ENCODE measurements around the gene TSPEAR. TPM values are rescaled to one million over a fixed set of nuclear protein-coding genes. Genes with fewer than 3 reads are reported as not detected.
"Not testable (repeated sequence)": the region's sequence is repeated elsewhere in the genome, so short reads cannot be mapped to it uniquely, and the experiment has no call there.

Gene TSPEAR
- total RNA-seq, 1 donor from 2014 or later, result 4.1 TPM

DNA sequence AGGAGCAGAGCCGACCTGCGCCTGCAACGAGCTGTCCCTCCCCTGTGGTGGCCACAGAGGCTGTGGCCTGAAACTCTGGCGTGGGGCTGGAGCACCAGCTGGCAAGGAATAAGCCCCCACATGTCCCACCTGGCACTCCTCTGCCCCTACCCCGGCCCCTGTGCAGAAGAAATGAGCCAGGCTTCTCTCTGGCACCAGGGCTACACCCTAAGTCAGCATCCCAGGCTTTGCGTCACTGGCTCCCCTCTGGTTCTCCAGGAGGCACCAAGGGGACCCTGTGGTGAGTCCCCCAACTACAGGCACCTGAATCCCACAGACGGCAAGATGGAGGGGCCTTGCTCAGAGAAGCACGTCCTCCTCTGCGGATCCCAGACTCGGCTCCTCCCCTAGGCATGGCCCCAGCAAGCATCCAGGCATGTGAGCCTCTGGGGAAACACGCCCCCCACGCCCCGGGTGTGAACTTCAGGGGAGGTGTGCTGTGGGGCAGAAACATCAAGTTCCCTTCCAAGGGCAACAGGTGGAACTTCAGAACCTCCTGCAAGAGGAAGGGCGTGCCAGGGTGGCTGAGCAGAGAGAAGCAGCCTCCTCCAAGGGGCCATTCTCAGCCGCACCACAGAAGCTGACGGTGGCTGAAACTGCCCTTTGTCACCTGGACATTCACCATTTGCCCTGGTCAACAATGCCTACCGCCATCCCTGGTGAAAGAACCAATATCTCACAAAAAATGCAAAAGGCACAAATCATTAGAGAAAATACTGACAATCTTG is 108.1 kb downstream of the TSPEAR start:
- no peak for DNase-seq

DNA sequence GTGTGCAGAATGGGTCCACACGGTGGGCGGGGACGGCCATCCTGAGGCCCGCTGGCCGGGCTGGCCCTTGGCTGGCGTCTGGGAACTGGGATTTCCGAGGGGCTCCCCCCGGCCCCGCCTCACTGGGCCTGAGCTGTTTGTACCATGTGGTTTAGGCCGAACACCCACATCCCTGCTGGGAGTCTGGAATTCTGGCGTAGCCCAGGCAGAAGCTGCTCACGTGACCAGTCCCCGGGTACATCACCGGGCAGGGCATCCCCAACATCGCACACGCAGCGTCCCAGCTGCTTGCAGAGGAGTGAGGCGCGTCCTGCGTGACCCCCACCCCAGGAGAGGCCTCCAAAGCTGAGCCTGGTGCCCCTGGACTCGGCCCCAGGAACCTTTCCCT is 108.9 kb downstream of the TSPEAR start:
- no peak for DNase-seq

DNA sequence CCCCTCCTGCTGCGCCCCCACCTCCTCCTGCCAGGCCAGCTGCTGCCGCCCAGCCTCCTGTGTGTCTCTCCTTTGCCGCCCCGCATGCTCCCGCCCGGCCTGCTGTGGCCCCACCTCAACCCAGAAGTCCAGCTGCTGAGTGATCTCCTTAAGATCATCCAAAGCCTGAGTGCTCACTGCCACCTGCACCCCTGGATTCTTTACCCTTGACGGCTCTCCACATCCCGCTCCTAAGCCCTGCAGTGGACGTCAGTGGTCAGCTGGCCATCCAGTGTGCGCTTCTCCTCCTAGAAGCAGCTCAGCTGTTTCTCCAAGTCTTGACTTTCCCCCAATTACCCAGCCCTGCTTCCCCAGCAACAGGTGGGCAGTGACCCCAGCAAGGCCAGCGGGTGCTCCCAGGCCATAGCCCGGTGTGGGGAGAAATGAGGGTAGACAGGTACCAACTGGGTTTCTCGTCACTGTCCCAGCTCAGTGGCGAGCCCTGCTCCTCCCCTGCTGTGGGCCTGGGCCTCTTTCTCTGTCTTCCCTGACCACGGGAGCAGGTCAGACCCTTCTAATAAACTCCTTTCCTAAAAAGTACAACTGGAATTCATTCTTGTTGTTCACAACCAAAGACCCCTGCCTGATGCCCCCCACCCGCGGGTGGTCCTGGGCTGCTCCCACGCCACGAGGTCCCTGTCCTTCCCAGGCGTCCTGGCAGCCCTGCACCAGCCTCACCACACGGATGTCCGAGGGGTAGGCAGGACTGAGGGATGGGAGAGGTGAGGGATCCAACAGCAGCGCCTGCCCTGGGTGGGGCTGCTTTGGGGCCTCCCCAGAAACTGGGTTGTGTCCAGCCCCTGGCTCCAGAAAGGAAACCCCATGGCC is 109.5 kb downstream of the TSPEAR start:
- DNase-seq, result no peak

DNA sequence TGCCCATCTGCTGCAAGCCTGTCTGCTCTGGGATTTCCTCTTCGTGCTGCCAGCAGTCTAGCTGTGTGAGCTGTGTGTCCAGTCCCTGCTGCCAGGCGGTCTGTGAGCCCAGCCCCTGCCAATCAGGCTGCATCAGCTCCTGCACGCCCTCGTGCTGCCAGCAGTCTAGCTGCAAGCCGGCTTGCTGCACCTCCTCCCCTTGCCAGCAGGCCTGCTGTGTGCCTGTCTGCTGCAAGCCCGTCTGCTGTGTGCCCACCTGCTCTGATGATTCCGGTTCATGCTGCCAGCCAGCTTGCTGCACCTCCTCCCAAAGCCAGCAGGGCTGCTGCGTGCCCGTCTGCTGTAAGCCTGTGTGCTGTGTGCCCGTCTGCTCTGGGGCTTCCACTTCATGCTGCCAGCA is 110.3 kb downstream of the TSPEAR start:
- DNase-seq, result not testable (repeated sequence)

DNA sequence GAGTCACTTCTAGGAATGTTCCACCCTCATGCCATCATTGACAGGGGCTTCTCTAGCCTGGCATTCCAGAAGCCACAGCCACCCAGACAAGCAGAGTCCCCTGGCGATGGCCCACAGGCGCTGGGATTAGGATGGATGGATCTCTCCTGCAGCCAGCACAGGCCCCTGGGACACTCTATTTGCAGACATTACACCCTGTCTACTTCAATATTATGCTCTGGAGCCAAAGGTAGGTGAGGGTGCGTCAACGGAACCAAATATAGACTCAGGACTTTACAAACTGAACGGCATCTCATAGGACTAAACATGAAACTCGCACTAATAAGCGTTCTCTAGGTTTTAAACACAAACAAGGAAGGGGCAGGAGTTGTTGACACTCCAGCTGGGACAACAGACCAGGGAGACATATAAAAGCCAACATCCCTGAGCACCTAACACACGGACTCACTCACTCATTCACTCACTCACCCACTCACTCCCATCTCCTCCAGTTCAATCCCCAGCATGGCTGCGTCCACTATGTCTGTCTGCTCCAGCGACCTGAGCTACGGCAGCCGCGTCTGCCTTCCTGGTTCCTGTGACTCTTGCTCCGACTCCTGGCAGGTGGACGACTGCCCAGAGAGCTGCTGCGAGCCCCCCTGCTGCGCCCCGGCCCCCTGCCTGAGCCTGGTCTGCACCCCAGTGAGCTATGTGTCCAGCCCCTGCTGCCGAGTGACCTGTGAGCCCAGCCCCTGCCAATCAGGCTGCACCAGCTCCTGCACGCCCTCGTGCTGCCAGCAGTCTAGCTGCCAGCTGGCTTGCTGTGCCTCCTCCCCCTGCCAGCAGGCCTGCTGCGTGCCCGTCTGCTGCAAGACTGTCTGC is 111.0 kb downstream of the TSPEAR start, which contains the start of gene KRTAP10-7:
TSS of gene KRTAP10-7 (plus strand) at position 480 of the 861 bp plus-strand sequence. CDS start at position 505, 25 bp downstream.
- not testable (repeated sequence) for DNase-seq

GRCh38 chr21:44599264-44600029 is 111.9 kb downstream of the TSPEAR start:
- no peak for DNase-seq

DNA sequence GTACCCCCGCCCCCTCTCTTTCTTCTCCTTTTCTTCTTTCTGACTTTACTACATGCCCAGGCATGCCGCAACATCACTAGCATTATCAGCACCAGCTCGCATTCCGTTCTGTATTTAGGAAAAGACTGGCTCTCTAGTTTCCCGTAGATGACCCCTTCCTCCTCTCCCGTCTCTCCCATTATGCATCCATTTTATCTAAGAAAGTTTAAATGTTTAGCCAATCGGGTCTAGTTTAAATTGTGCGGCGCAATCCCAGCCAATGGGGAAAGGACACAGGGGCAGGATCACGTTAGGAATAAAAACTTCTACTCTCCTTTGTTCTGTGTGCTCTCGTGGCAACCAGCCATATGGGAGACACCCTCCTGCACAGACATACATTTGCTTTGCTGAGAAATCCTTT is 113.3 kb downstream of the TSPEAR start:
- no peak for DNase-seq

DNA sequence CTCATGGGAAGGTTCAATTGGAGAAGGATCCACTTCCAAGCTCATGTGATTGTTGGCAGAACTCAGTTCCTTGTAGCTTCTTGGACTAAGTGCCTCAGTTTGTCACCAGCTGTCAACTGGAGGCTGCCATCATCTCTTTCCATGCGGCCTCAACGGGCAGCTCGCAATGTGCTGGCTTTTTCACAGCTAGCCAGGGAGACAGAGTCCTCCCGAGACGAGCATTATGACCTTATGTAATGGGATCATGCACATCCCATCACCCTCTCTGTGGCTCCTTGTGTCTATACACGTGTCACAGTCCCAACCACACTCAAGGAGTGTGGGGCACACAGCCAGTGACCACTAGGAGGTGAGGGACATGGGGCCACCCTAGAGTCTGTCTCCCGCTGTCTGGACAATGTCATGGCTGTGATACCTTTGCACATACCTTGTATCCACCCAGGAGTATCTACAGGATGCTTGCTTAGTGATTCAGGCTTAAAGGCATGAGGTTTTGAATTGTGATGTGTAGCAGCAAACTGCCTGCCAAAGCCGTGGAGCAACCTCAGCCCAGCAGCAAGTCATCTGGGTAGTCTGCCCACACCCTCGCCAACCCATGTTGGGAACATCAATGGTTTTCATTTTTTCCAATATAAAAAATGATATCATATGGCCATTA is 115.2 kb downstream of the TSPEAR start:
- no peak for DNase-seq

GRCh38 chr21:44595524-44595923 is 115.8 kb downstream of the TSPEAR start:
- no peak for DNase-seq

- no peak for DNase-seq
Measured at GRCh38 chr21:44594406-44594916, 116.9 kb downstream of the TSPEAR start.

DNA sequence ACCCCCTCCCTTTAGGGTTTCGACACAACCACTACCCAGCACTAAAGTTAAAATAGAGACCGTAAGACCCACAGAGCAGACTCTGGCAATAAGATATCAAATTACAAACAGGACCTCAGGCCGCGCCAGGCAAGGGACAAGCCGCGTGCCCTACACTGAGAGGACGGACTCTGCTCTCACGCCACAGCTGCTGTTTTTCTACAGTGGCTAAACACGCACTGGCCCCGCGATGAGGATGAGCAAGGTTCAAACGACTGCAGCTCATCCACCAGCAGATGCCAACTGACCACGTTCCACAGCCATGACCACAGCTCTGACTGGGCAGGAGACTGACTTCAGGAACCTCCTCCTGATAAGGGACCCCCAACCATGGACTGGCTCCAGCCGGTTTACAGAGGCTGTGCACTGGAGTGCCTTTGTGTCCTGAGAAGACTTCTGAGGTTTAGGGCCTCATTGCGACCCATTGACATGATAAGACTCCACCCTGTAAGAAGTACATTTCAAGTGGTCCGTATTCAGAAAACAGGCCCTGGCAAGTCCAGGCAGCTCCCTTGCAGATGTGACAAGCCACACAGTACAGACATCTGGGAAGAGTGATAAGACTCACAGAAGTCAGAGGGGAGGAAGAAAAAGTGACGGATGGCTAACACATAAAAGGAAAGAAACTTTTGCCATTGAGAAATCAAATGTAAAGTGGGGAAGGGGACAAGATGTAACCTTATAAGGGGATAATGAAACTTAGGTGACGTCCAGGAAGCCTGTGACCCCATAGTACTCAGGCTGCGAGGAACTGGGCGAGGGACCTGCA is 117.6 kb downstream of the TSPEAR start:
- DNase-seq, result no peak

- DNase-seq, result no peak
Measured at GRCh38 chr21:44592446-44593311, 118.7 kb downstream of the TSPEAR start, which contains the start of gene KRTAP10-6. KRTAP10-6 (minus strand) TSS chr21:44592505; CDS start chr21:44592484, 21 bp downstream.

DNA sequence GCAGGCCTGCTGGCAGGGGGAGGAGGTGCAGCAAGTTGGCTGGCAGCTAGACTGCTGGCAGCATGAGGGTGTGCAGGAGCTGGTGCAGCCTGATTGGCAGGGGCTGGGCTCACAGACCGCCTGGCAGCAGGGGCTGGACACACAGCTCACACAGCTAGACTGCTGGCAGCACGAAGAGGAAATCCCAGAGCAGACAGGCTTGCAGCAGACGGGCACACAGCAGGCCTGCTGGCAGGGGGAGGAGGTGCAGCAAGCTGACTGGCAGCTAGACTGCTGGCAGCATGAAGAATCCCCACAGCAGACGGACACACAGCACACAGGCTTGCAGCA is 119.6 kb downstream of the TSPEAR start:
- DNase-seq, result not testable (repeated sequence)

GRCh38 chr21:44590897-44591800 is 120.2 kb downstream of the TSPEAR start:
- DNase-seq, result not testable (repeated sequence)

DNA sequence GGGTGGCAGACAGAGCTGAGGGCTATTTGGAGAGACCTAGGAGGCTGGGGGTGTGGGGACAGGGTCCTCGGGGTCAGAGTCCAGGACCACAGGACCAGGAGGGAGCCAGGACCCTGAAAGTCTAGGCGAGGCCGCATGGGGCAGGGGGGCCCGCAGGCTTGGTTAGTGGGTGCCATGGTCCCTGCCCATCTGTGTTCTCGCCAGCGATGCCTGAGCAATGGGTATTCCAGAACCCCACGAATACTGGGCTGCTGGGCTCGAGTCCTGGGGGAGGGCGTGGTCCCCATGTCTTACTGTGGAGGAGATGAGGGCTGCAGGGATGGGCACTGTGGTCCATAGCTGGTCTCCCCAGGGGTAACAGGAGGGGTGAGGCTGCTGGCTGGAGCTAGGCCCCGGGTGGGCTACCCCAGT is 121.1 kb downstream of the TSPEAR start:
- DNase-seq, result no peak

DNA sequence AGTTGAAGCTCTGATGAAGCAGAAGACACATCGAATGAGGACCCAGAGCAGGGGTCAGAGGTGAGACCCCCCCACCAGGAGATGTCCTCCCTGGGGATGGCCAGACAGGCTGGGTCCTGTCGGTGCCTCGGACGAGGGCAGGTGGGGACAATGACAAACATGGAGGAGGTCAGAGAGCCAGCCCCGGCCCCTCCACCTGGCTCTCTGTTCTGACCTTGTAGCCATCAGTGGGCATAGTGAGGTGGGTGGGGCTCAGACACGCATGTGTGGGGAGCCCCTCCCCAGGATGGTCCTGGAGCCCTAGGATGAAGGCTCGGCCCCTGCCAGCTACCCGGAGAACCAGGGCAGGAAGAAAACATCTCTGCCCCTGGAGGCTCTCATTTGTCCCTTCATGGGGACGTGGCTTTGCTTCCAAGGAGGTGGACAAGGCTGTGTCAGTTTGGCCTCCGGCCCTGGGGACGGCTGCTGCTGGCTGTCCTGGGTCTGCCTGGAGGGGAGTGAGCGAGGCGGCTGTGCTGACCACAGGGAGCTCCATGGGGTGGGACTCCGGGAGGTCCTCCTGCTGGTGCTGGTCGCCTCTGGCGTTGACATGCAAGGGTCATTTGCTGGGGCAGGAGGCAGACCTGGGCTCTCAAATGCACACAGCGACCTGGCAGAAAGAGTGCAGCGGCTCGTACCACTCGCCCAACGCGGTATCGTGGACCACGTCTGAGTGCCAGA is 121.6 kb downstream of the TSPEAR start:
- no peak for DNase-seq

- DNase-seq, result no peak
Measured at GRCh38 chr21:44589094-44589493, 122.3 kb downstream of the TSPEAR start.
